Measurements from ENCODE around the gene SPATA21.
A peak's percentile ranks its signal among the peaks of the same experiment; 100 is the strongest.

The SPATA21 gene

DNA sequence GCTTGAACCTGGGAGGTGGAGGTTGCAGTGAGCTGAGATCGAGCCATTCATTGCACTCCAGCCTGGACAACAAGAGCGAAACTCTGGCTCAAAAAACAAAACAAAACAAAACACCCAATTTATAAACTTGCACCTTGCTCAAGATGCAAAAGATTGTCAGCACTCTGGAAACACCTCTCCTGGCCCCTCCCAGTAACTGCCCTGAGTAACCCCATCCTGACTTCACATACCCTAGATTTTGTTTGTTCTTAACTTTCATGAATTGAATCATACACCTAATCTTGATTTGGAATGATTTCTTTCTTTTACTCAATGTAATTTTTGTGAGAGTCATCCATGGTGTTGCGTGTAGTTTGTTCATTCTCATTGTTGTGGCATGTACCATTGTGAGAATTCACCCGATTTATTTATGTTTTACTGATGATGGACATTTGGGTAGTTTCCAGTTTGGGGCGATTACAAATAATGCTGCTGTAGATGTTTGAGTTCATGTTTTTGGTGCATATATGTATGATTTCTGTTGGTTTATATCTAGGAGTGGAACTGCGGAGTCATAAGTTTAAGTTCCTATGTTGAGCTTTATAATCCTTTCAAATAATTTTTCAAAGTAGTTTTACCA is 13.7 kb upstream of the SPATA21 start:
- DNase-seq, result no peak

DNA sequence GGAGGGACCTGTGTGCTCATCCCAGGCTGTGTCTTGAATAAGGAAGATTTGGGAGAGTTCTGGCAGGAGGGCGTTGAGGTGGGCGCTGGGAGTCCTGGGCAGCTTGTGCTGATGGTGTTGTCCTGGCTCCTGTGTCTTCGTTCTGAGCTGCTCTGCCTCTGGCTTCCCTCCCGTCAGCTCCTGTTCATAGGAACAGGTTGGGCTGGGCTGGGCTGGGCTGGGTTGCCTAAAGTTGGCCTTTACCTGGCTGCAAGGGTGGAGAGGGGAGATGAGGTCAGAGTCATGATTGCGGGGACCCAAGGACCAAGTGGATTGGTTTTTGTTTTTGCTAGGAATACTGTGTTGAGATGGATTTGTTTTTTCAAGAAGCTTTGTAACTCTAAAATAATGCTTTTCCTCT is 12.4 kb upstream of the SPATA21 start:
- DNase-seq, result no peak

DNA sequence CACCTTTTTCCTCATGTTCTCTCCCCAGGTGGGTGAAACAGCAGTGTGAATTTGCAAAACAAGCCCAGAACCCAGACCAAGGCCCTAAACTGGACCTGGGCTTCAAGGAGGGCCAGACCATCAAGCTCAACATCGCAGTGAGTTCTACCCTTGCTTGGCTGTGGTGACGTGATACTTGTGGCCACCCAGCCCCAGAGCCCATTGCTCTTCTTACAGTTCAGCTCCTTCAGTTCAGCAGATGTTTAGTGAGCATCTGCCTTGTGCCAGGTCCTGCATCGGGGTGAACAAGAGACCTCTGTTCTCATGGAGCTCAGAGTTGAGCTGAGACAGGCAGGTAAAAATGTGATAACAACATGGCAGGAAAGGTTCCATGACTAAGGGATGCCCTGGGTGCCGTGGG is 11.8 kb upstream of the SPATA21 start:
- DNase-seq, result no peak

DNA sequence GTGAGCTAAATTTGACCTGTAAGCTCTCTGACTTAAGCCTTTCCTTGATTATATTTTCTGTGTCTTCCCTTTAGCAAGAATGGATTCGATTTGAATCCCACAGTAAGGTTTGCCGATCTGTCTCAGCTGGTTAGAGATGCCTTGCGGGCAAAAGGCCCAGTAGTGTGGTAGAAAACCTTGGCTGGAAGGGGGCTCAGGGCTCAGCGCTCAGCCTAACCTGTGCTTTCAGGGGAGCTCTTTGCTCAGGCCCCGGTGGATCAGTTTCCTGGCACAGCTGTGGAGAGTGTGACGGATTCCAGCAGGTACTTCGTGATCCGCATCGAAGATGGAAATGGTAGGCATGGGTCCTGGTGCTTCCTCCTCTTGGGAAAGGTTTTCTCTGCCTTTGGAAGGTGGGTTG is 10.4 kb upstream of the SPATA21 start:
- DNase-seq, result no peak

DNA sequence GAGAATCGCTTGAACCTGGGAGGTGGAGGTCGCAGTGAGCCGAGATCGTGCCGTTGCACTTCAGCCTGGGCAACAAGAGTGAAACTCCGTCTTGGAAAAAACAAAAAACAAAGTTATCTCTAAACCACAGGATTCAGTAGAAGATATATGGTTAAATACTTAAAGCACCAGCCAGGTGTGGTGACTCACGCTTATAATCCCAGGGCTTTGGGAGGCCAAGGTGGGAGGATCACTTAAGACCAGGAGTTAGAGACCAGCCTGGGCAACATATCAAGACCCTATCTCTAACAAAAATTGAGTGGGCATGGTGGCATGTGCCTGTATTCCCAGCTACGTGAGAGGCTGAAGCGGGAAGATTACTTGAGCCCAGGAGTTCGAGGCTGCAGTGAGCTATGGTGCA is 8.9 kb upstream of the SPATA21 start:
- DNase-seq, result no peak

DNA sequence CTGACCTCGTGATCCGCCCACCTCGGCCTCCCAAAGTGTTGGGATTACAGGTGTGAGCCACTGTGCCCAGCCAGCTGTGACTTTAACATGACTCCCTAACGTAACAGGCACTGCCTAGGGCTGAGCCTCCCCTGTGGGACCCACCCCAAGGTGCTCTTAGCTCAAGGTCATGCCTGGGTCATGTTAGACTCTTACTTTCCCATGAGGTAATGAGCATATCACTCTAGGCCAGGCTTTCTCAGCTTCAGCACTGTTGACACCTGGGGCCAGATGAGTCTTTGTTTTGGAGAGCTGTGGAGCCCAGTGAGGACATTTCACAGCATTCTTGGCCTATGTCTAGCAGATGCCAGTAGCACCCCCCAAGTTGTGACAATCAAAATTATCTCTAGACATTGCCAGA is 7.8 kb upstream of the SPATA21 start:
- DNase-seq, result no peak

DNA sequence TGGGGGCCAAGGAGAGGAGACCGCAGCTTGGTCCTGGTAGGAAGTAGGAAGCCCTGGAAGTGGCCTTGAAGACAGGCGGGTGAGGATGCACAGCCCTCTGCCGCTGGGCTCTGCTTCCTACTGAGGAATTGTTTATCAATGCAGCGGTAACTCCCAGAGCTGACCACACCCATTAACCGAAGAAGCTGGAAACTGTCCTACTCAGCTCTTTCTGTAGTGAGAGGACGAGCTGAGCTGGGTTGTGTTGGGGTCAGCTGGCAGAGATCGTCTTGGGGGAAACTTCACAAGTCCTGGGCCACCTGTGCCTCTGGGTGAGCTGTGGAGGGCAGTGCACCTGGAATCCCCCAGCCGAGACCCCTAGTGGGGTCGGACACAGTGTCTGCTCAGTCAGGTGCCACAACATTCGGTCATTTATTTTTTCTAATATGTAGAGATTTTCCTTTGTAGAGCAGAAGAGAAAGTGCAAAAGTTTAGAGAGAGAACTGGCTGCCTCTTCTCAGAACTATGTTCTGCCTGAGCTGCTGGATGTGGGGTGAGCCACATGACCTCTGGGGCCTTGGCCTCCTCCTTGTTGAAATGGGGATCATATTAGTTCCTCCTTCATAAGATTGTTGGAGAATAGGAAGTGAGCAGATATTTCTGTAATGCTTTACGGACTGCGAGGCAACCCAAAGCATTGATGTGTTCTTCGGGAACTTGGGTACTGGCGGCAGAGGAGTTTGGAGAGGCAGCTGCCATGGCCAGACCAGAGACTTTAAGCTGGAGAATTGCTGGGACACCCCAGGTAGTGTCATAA is 6.9 kb upstream of the SPATA21 start:
- no peak for DNase-seq

DNA sequence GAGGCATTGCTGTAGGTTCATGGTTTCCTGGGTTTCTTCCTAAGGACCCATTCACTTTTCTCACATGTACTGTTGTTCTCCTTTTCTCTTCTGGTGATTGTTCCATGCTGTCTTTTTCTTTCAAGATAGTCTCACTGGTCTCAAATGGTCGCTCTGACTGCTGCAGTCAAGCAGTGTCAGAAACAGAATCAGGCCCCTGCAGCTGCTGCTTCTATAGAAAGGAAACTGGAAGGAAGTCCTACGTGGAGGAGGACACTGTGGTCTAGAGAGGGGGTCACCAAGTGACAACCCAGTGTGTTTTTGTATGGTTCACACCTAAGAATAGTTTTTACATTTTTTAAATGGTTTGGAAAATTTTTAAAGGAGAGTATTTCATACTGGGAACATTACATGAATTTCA is 5.7 kb upstream of the SPATA21 start:
- no peak for DNase-seq

DNA sequence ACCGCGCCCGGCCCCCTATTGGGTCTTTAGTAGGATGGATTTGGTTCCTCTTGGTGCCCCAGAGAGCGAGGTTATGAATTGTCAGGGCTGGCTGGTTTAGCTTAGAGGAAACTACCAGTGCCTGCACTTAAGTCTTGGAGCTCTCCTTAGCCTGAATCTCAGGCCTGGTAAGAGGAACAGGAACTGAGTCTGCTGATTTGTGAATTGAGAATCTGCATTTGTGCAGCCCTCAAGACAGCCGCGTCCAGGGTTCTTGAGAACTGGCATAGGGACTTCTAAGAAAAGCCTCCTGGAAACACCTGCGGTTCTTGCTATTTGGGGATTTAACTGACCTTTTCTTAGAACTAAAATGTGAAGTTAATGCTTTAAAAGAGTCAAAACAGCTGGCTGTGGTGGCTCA is 5.0 kb upstream of the SPATA21 start:
- DNase-seq, result no peak

DNA sequence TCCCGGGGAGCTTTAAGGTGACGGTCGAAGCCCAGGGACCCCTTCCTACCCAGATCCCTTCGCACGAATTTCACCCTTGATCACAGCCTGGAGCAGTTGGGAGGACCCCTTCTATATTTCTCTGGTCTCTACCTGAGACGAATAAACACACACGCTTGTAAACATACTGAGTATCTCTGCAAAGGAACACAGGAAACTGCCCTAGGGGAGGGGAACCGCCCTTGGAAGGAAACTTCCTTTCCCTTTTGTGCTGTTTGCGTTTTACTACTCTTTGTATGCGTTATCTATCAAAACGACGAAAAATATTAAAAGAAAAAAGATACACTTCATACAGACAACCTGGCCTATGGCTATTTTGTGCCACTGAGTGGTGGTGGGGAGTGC is 4.0 kb upstream of the SPATA21 start:
- no peak for DNase-seq

DNA sequence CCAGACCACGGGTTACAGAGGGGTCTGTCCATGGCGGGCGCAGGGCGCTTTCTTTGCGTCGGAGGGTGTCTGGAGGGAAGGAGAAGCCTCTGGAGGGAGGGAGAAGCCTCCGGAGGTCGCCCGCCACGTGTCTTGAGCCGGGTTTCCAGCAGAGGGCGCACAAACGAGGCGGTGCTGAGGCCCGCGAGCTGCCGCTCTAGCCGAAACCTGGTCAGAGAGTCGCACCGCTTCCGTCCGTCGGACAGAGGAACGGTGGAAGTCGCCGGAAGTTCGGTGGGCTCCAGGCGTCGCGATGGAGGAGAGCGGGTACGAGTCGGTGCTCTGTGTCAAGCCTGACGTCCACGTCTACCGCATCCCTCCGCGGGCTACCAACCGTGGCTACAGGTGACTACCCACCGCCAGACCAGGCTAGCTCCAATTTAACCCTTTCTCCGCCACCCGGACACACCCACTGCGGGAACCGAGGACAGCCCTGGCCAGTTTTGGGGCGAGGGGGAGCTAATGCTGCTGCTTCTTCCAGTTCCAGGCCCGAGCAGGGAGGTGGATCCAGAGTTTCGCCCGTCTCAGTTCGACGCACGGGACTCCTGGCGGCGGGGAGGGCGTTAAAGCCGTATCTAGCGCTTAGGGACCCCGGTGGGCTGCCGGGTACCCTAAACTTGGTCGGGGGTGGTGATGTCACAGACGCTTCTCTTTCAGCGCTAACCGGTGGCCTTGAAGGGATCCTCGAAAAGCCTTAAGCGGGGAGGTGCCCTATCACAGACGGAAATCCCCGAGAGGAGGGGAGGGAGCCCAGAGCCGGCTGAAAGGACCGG is 3.5 kb upstream of the SPATA21 start, which contains the start of gene NECAP2:
Gene NECAP2 (plus strand): TSS at position 255 of the 812 bp plus-strand sequence. CDS start 38 bp downstream, at position 293.
- DNase-seq, result peak; percentile 59

DNA sequence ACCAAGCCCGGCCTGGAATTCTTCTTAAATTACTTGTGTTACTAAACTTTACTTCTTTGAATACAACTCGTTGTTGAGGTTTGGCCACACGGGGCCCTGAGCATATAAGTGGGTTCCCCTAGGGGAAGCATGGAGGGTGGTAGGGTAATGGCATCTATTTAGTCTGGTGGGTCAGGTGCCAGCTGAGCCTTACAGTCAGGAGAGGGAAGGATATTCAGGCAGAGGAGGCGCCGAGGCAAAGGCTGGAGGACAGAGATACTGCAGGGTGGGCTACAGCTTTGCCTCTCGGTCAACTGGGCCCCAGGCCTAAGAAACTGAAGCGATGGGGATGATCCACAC is 2.9 kb upstream of the SPATA21 start:
- no peak for DNase-seq

DNA sequence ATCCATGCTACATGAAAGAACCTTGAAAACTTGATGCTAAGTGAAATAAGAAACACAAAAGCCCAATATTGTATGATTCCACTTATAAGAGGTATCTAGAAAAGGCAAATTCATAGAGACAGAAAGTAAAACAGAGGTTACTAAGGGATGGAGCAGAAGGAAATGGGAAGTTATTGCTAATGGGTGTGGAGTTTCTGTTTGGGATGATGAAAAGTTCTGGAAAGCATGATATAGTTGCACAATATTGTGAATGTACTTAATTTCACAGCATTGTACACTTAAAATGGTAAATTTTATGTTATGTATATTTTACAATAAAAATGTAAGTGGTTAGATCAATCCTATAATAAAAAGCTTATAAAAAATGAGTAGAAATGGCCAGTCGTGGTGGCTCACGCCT is 1.7 kb upstream of the SPATA21 start:
- DNase-seq, result no peak

DNA sequence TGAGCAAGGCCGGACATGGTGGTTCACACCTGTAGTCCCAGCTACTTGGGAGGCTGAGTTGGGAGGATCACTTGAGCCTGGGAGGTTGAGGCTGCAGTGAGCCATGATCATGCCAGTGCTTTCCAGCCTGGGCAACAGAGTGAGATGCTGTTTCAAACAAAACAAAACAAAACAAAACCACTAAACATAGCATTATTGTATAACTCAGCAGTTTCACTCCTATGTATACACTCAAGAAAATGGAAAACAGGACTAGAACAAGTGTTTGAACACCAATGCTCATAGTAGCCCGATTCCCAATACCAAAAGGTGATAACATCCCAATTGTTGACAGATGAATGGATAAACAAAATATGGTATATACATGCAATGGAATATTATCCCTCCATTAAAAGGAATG is 1.3 kb upstream of the SPATA21 start:
- DNase-seq, result no peak

DNA sequence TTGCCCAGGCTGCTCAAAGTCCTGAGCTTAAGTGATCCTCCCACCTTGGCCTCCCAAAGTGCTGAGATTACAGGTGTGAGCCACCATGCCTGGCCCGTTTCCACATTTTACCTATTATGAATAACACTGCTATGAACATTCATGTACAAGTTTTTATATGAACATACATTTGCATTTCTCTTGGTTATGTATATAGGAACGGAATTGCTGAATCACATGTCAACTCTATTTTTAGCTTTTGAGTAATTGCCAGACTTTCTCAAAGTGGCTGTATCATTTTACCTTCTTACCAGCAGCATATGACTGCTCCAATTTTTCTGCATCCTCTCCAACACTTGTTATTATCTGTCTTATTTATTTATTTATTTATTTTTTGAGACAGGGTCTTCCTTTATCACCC is 2.7 kb downstream of the SPATA21 start:
- no peak for DNase-seq

DNA sequence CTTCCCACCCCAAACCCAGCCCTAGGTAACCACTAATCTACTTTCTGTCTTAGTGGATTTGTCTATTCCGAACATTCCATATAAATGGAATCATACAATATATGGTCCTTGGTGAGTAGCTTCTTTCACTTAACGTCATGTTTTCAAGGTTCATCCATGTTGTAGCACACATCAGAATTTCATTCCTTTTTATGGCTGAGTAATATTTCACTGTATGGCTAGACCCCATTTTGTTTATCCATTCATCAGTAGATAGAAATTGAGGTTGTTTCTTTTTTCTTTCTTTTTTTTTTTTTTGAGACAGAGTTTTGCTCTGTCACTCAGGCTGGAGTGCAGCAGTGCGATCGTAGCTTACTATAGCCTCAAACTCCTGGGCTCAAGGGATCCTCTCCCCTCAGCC is 3.2 kb downstream of the SPATA21 start:
- no peak for DNase-seq

DNA sequence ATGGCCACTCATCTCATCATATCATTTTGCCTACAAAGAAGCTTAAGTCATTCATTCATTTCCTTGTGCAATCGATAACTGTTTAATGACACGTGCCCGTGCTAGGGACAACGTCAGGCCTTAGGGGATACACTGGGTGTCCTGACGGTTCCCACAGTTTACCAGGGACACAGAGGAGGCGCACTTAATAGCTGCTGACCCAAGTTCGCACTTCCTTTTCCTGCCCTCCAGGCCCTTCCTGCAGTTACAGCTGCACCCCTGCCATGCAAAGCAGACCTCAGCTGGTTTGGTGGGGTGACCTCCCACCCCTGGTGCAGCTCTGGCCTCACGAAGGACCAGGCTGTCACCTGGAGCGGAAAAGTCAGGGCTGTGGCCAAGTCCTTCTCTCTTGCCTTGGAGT is 4.2 kb downstream of the SPATA21 start:
- no peak for DNase-seq

DNA sequence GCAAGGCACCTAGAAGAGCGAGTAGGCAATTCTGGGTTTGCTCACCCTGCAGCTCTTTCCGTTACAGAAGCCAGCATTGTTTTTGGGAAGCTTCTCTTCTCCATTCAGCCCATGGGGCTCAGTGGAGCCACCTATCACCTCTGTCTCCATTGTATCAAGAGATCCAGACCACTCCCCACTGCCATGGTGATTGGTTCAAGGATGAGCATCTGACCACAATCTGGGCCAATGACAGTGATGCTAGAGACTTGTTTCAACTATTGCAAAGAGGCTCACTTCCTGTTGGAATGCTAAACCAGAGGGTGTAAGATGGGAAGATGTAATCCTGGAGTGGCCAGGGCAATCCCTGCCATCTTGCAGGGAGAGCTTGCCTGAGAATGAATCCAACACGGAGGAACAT is 6.6 kb downstream of the SPATA21 start:
- no peak for DNase-seq

DNA sequence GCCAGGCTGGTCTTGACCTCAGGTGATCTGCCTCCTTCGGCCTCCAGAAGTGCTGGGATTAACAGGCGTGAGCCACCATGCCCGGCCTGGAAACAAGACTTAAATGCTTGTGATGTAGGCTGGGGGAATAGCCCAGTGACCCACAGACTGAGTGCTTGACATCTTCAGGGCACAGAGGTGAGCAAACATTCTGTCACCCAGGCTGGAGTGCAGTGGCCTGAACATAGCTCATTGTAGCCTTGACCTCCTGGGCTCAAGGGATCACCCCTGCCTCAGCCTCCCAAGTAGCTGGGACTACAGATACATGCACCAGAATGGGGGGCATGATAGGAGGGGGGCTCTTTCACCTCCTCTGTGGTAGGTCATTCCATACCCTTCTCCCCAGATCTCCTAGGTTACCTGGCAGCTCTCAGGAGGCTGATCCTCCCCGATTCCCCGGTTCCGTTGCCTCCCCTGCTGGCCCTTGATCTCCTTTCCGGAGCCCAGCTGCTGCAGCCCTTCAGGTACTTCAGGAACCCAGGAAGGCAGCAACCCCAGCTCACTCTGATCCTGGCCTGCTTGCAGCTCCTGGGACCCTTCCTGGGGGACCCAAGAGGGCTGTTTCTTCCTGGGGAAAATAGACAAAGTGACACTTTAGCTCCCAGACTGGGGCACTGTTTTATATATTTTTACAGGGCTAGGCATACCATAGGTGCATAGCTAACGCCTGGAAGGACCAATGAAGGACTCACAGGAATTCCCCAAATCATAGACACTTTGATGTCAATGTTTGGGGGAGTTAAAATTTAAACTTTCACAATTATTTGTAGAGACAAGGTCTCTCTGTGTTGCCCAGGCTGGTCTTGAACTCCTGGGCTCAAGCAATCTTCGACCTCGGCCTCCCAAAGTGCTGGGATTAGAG is 11.8 kb downstream of the SPATA21 start:
- DNase-seq, result no peak

DNA sequence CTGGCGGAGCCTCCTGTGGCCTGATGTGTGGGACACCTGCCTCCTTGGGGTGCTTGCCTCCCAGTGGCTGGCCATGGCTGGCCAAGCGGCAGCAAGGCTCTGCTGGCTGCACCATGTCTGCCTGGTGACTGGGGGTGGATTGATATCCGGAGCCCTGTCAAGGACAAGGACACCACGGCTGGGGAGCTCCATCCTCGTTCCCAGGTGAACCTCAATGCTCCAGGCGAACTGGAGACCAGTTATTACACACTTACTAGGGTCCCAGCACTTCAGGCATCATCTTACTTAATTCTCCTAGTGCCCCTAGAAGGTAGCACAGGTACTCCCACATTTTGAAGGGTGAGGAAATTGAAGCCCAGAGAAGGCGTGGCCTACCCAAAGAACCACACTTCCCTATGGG is 15.2 kb downstream of the SPATA21 start:
- DNase-seq, result no peak

DNA sequence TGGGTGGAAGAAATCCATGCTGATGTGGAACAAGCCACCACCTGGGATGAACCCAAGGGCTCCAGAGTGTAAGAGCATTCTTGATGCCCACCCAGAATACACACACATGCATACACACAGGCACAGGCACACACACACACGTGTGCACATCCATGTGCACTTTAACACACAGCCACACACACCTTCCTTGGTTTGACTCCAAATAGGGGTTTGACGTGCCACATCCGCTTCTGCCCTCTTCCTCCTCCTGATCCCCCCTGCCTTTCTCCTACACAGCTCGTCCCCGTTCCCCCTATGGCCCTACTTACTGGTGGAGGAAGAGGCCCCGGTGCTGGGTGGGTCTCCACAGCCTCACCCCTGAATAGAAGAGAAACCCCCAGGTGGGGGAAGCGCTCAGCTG is 16.0 kb downstream of the SPATA21 start:
- no peak for DNase-seq

DNA sequence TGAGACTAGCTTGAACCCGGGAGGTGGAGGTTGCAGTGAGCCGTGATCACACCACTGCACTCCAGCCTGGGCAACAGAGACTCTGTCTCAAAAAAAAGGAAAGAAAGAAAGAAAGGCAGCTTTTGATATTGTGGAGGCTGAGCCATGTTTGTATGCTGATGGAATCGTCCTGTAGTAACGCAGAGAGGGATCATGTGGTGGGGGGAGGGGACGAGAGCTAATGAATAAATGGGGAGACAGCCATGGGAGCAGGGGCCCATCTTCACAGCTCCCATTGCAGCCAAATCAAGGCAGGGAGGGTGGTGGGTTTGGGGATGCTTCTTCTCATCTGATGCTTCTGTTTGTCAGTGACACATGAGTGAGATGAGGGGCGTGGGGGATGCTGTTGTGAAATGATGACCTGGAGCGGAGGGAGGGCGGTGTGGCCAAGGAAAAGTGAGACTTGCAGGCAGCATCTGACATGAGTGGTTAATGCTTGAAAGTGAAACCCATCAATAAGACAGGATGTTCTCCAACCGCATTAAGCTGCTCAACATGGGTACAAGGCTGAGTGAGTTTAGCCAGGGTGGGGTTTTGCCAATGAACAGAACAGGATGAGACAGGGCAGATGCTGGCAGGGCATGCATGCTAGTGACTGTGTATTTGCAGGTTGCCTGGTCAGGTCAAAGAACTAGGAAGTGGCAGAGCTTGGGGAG is 16.7 kb downstream of the SPATA21 start:
- DNase-seq, result no peak

Measured in NCI-H1436 treated with DMSO at 0.1 percent for 48 hours (cell line).